ENCODE data around the gene BAIAP2.
"Not testable (repeated sequence)": the region's sequence is repeated elsewhere in the genome, so short reads cannot be mapped to it uniquely, and the experiment has no call there.

The BAIAP2 gene

GRCh38 chr17:81153340-81153803, 118.4 kb downstream of the BAIAP2 start:
- H3K36me3 ChIP-seq (ENCODE audit: control insufficient read depth in 5 of 5, insufficient read depth in 5 of 5, low read length in 5 of 5), result no peaks in the 10 kb centered on the region
- no peaks in the 10 kb centered on the region for H3K9me3 ChIP-seq (ENCODE audit: control insufficient read depth in 5 of 5, low read length in 5 of 5)
- peaks cover 6 to 16% (median 15%) of the 10 kb centered on the region in 5 donors for H3K27me3 ChIP-seq (ENCODE audit: control insufficient read depth in 5 of 5, insufficient read depth in 4 of 5, low read length in 5 of 5)
- H3K4me3 ChIP-seq (ENCODE audit: low read depth in 1 of 5, low read length in 5 of 5), result peak overlapping the region in 1 of 5 donors; percentile 29
- H3K4me1 ChIP-seq (ENCODE audit: control insufficient read depth in 5 of 5, insufficient read depth in 5 of 5, low read length in 5 of 5), result peaks cover 0 to 17% (median 6%) of the 10 kb centered on the region in 5 donors
- H3K27ac ChIP-seq (ENCODE audit: low read depth, low read length), result no peak overlapping the region
- H3K9ac ChIP-seq (ENCODE audit: low read length in 5 of 5), result no peak overlapping the region

DNA sequence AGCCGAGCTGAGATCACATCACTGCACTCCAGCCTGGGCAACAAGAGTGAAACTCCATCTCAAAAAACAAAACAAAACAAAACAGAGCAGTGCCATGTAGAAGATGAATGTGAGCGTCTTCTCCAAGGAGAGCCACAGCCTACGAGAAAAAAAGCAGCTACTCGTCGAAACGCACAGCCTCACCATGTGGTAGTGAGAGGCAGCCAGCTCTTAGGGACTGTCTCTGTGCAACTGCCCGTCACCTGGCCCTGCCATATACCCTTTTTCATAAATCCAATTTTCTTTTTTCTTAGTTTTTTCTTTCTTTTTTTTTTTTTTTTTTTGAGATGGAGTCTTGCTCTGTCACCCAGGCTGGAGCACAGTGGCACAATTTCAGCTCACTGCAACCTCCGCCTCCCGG, 119.1 kb downstream of the BAIAP2 start:
- H3K27ac ChIP-seq (ENCODE audit: low read depth, low read length); H3K4me3 ChIP-seq (ENCODE audit: low read depth in 1 of 5, low read length in 5 of 5); H3K36me3 ChIP-seq (ENCODE audit: control insufficient read depth in 5 of 5, insufficient read depth in 5 of 5, low read length in 5 of 5); H3K9ac ChIP-seq (ENCODE audit: low read length in 5 of 5); H3K9me3 ChIP-seq (ENCODE audit: control insufficient read depth in 5 of 5, low read length in 5 of 5): not testable (repeated sequence)
- Histone ChIP-seq H3K27me3 (ENCODE audit: control insufficient read depth in 5 of 5, insufficient read depth in 4 of 5, low read length in 5 of 5) (peaks cover 0 to 12% (median 9%) of the 10 kb centered on the region in 5 donors), H3K4me1 (ENCODE audit: control insufficient read depth in 5 of 5, insufficient read depth in 5 of 5, low read length in 5 of 5) (peaks cover 0 to 18% (median 6%) of the 10 kb centered on the region in 5 donors)

- no peaks in the 10 kb centered on the region for H3K36me3 ChIP-seq (ENCODE audit: control insufficient read depth in 5 of 5, insufficient read depth in 5 of 5, low read length in 5 of 5)
- peaks cover 3 to 16% (median 7%) of the 10 kb centered on the region in 5 donors for H3K27me3 ChIP-seq (ENCODE audit: control insufficient read depth in 5 of 5, insufficient read depth in 4 of 5, low read length in 5 of 5)
- H3K4me1 ChIP-seq (ENCODE audit: control insufficient read depth in 5 of 5, insufficient read depth in 5 of 5, low read length in 5 of 5), result peaks cover 0 to 27% (median 10%) of the 10 kb centered on the region in 5 donors
- no peak overlapping the region for H3K27ac ChIP-seq (ENCODE audit: low read depth, low read length)
- no peak overlapping the region for H3K9ac ChIP-seq (ENCODE audit: low read length in 5 of 5)
- H3K4me3 ChIP-seq (ENCODE audit: low read depth in 1 of 5, low read length in 5 of 5), result no peak overlapping the region
- H3K9me3 ChIP-seq (ENCODE audit: control insufficient read depth in 5 of 5, low read length in 5 of 5), result no peaks in the 10 kb centered on the region
Measured at GRCh38 chr17:81154961-81155360, 120.0 kb downstream of the BAIAP2 start.

GRCh38 chr17:81156866-81157805, 122.2 kb downstream of the BAIAP2 start:
- no peak overlapping the region for H3K27ac ChIP-seq (ENCODE audit: low read depth, low read length)
- H3K27me3 ChIP-seq (ENCODE audit: control insufficient read depth in 5 of 5, insufficient read depth in 4 of 5, low read length in 5 of 5), result peaks cover 4 to 22% (median 7%) of the 10 kb centered on the region in 5 donors
- no peaks in the 10 kb centered on the region for H3K9me3 ChIP-seq (ENCODE audit: control insufficient read depth in 5 of 5, low read length in 5 of 5)
- H3K4me1 ChIP-seq (ENCODE audit: control insufficient read depth in 5 of 5, insufficient read depth in 5 of 5, low read length in 5 of 5), result peaks cover 0 to 25% (median 5%) of the 10 kb centered on the region in 5 donors
- no peak overlapping the region for H3K4me3 ChIP-seq (ENCODE audit: low read depth in 1 of 5, low read length in 5 of 5)
- H3K9ac ChIP-seq (ENCODE audit: low read length in 5 of 5), result no peak overlapping the region
- no peaks in the 10 kb centered on the region for H3K36me3 ChIP-seq (ENCODE audit: control insufficient read depth in 5 of 5, insufficient read depth in 5 of 5, low read length in 5 of 5)

DNA sequence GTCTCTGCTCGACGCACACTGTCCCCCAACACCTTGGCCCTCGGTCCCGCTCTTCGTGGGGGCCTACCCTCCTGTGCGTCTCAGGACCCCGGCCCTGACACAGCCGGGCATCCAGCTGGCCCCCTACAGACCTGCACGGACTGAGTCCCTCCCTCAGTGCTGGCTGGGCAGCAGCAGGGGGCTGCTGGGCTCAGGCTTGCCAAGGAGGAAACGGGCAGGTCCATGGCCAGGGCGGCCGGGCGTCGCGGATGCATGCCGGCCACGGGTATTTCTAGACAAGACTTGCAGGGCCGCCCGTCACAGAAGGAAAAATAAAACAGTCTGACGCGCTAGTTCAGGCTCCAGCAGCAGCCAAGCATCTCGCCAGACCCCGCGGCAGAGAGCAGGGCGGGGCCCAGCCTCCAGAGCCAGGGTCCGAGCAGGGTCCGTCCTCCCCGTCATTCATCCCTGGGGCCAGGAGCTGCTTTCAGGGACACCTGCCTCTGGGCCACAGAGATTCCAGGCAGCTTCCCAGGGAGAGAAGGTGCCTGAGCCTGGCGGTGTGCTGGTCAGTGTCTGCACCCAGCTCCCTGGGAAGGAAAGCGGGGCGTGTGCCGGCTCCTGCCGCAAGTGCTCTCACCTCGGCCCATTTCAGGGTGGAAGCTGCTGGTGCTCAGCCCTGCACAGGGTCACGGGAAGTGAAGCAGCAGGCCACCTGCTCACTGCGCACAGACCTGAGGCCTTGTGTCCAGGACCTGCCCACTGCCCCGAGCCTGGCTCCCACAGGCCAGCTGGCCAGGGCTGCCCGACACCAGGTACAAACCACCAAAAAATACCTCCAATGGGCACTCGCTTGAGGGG, 123.1 kb downstream of the BAIAP2 start:
- H3K9me3 ChIP-seq (ENCODE audit: control insufficient read depth in 5 of 5, low read length in 5 of 5), result no peaks in the 10 kb centered on the region
- H3K9ac ChIP-seq (ENCODE audit: low read length in 5 of 5), result no peak overlapping the region
- peaks cover 0 to 25% (median 5%) of the 10 kb centered on the region in 5 donors for H3K4me1 ChIP-seq (ENCODE audit: control insufficient read depth in 5 of 5, insufficient read depth in 5 of 5, low read length in 5 of 5)
- no peak overlapping the region for H3K27ac ChIP-seq (ENCODE audit: low read depth, low read length)
- no peak overlapping the region for H3K4me3 ChIP-seq (ENCODE audit: low read depth in 1 of 5, low read length in 5 of 5)
- H3K36me3 ChIP-seq (ENCODE audit: control insufficient read depth in 5 of 5, insufficient read depth in 5 of 5, low read length in 5 of 5), result no peaks in the 10 kb centered on the region
- peaks cover 6 to 26% (median 16%) of the 10 kb centered on the region in 5 donors for H3K27me3 ChIP-seq (ENCODE audit: control insufficient read depth in 5 of 5, insufficient read depth in 4 of 5, low read length in 5 of 5)

DNA sequence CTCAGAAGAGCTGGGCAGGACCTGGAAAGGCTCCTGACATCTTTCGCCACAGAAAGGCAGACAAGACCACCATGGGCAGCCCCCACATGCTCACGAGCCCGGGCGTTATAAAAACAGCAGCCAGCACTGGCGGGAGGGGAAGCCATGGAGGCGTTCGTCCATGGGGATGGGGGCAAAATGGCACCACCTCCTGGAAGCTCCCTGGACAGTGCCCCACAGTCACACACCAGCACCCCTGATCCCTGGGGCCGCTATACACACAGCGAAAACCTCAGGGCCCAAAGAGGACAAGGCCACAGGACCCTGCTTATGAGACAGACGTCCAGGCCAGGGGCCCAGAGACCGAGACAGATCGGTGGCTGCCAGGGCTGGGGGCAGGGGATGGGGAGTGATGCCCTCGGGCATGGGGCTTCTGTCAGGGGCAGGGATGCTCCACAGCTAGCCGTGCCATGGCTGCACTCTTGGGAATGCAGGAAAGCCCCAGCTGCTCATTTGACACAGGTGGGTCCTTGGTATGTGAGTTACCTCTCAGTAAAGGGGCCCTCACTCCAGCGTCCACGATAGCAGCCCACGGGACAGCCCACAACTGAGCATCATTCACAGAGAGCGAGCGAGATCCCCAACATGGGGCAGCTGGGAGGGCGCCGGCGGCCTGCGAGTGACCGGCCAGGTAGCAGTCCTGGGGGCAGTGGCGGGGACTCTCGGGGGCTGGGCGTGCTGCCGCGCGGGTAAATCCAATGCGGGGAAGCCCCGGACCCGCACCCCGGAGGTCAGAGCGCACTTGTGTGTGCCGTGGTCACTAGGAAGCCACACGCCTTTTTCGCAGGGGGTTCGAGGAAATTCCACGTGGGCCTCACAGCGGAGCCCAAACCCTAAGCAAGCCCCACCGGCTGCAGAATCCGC, 124.0 kb downstream of the BAIAP2 start:
- Histone ChIP-seq H3K9me3 (ENCODE audit: control insufficient read depth in 5 of 5, low read length in 5 of 5) (no peaks in the 10 kb centered on the region), H3K4me1 (ENCODE audit: control insufficient read depth in 5 of 5, insufficient read depth in 5 of 5, low read length in 5 of 5) (peaks cover 0 to 19% (median 5%) of the 10 kb centered on the region in 5 donors), H3K27ac (ENCODE audit: low read depth, low read length) (no peak overlapping the region), H3K36me3 (ENCODE audit: control insufficient read depth in 5 of 5, insufficient read depth in 5 of 5, low read length in 5 of 5) (no peaks in the 10 kb centered on the region), H3K27me3 (ENCODE audit: control insufficient read depth in 5 of 5, insufficient read depth in 4 of 5, low read length in 5 of 5) (peaks cover 14 to 31% (median 19%) of the 10 kb centered on the region in 5 donors), H3K4me3 (ENCODE audit: low read depth in 1 of 5, low read length in 5 of 5) (peak overlapping the region in 2 of 5 donors; percentile 58 to 65), H3K9ac (ENCODE audit: low read length in 5 of 5) (peak overlapping the region in 1 of 5 donors; percentile 70)

DNA sequence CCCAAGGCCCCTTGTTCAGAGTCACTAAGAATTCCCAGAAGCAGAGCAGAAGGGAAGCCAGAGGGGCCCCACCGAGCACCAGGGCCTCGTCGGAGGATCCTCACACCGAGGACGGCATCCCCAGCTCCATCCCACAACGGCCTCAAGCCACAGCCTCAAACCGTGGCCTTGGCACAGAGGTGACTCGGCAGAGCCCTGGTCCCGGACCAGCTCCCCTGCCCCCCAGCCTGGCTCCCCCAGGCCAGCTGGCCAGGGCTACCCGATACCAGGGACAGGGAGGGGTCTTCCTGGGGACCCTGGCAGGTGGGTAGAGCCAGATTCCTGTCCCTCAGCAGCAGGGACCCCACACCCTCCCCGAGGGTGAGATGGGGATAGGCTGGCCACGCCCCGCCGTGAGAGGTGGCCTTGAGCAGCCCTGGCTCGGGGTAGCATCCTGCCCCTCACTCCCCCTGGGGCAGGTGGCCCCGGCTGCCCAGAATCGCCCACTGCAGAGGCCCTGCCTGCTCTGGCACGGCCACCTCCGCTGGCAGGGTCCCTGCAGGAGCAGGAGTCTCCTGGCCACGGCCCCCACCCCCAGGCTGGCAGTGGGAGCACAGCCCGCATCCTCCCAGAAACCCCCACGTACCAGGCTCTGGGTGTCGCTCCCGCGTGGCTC, 124.8 kb downstream of the BAIAP2 start:
- peaks cover 19 to 38% (median 26%) of the 10 kb centered on the region in 5 donors for H3K27me3 ChIP-seq (ENCODE audit: control insufficient read depth in 5 of 5, insufficient read depth in 4 of 5, low read length in 5 of 5)
- H3K9ac ChIP-seq (ENCODE audit: low read length in 5 of 5), result peak overlapping the region in 3 of 5 donors; percentile 31 to 70 (median 58)
- H3K36me3 ChIP-seq (ENCODE audit: control insufficient read depth in 5 of 5, insufficient read depth in 5 of 5, low read length in 5 of 5), result no peaks in the 10 kb centered on the region
- no peaks in the 10 kb centered on the region for H3K9me3 ChIP-seq (ENCODE audit: control insufficient read depth in 5 of 5, low read length in 5 of 5)
- peak overlapping the region in 4 of 5 donors; percentile 0 to 65 (median 48) for H3K4me3 ChIP-seq (ENCODE audit: low read depth in 1 of 5, low read length in 5 of 5)
- H3K4me1 ChIP-seq (ENCODE audit: control insufficient read depth in 5 of 5, insufficient read depth in 5 of 5, low read length in 5 of 5), result peaks cover 0 to 19% (median 5%) of the 10 kb centered on the region in 5 donors
- H3K27ac ChIP-seq (ENCODE audit: low read depth, low read length), result no peak overlapping the region

GRCh38 chr17:81160306-81160705, 125.4 kb downstream of the BAIAP2 start:
- H3K9ac ChIP-seq (ENCODE audit: low read length in 5 of 5), result peak overlapping the region in 1 of 5 donors; percentile 58
- H3K4me1 ChIP-seq (ENCODE audit: control insufficient read depth in 5 of 5, insufficient read depth in 5 of 5, low read length in 5 of 5), result peaks cover 0 to 19% (median 6%) of the 10 kb centered on the region in 5 donors
- no peaks in the 10 kb centered on the region for H3K9me3 ChIP-seq (ENCODE audit: control insufficient read depth in 5 of 5, low read length in 5 of 5)
- peaks cover 19 to 44% (median 28%) of the 10 kb centered on the region in 5 donors for H3K27me3 ChIP-seq (ENCODE audit: control insufficient read depth in 5 of 5, insufficient read depth in 4 of 5, low read length in 5 of 5)
- H3K27ac ChIP-seq (ENCODE audit: low read depth, low read length), result no peak overlapping the region
- H3K4me3 ChIP-seq (ENCODE audit: low read depth in 1 of 5, low read length in 5 of 5), result peak overlapping the region in 3 of 5 donors; percentile 39 to 65 (median 58)
- no peaks in the 10 kb centered on the region for H3K36me3 ChIP-seq (ENCODE audit: control insufficient read depth in 5 of 5, insufficient read depth in 5 of 5, low read length in 5 of 5)
